CD4-positive, alpha-beta T cell (primary cell): Measurements from ENCODE around the gene DIPK1B. TPM values are rescaled to one million over a fixed set of nuclear protein-coding genes. Genes with fewer than 3 reads are reported as not detected.
A peak's percentile ranks its signal among the peaks of the same experiment; 100 is the strongest.

Experiments used
- ATAC-seq: fragments of 200-7000 bp; cut with Tn5 transposase; one replicate; pipeline ENCODE4 v1.10.0; 2022; ENCODE audit warnings: mild to moderate bottlenecking; ENCODE audit not compliant: poor library complexity
- CTCF ChIA-PET: fragments of 350-600 bp; sonication (Branson Sonifier 250); formaldehyde crosslinking; loops from one replicate; lab custom pipeline; 2021; ENCODE audit warnings: antibody characterized with exemption, inconsistent platforms; lab: Charles Lee
- POLR2A ChIA-PET: fragments of 350-600 bp; sonication (Branson Sonifier 250); formaldehyde crosslinking; loops from one replicate; lab custom pipeline; 2021; ENCODE audit warnings: antibody characterized with exemption, inconsistent platforms; lab: Charles Lee
- DNase-seq, 14 experiments: peaks; one replicate each; pipeline ENCODE4 v3.0.0-alpha.2; 2013 to 2020; ENCODE audit warnings: mixed read lengths in 2 of 14
- H3K27ac ChIP-seq, 2 donors: one replicate each; pipeline versions ENCODE4 v1.5.1 to v1.7.0; 2013; ENCODE audit warnings: low read length in 2 of 2, low read depth in 1 of 2, mild to moderate bottlenecking in 1 of 2
- H3K27me3 ChIP-seq, 2 experiments: 1 replicate in 1 of 2; 2 replicates in 1 of 2; pipeline versions ENCODE4 v1.6.1 to v1.7.0; 2013; ENCODE audit warnings: low read length in 2 of 2, control low read depth in 1 of 2, mild to moderate bottlenecking in 1 of 2, moderate library complexity in 1 of 2; ENCODE audit not compliant: insufficient read depth in 2 of 2, control insufficient read depth in 1 of 2
- H3K36me3 ChIP-seq: one replicate; pipeline ENCODE4 v1.6.1; 2013; ENCODE audit warnings: low read length, control low read depth; ENCODE audit not compliant: insufficient read depth
- H3K4me1 ChIP-seq: one replicate; pipeline ENCODE4 v1.6.1; 2013; ENCODE audit warnings: low read length, control low read depth; ENCODE audit not compliant: insufficient read depth
- H3K4me3 ChIP-seq: one replicate; pipeline ENCODE4 v1.5.1; 2013; ENCODE audit warnings: mild to moderate bottlenecking, low read length, moderate library complexity
- H3K9me3 ChIP-seq, 2 experiments: 1 replicate in 1 of 2; 2 replicates in 1 of 2; pipeline versions ENCODE4 v1.6.1 to v1.7.0; 2013; ENCODE audit warnings: low read length in 2 of 2, mild to moderate bottlenecking in 2 of 2, control low read depth in 1 of 2, moderate library complexity in 1 of 2; ENCODE audit not compliant: control insufficient read depth in 1 of 2, insufficient read depth in 1 of 2
- H3K27ac Mint-ChIP-seq: one replicate; pipeline ENCODE4 v1.8.0; 2020; ENCODE audit warnings: mixed read lengths
- H3K27me3 Mint-ChIP-seq: one replicate; pipeline ENCODE4 v1.8.0; 2021; ENCODE audit warnings: mixed read lengths
- H3K36me3 Mint-ChIP-seq: one replicate; pipeline ENCODE4 v1.8.0; 2021; ENCODE audit warnings: low read depth, mixed read lengths
- H3K4me1 Mint-ChIP-seq: one replicate; pipeline ENCODE4 v1.8.0; 2021; ENCODE audit warnings: low read depth, mixed read lengths
- H3K4me3 Mint-ChIP-seq: one replicate; pipeline ENCODE4 v1.8.0; 2020; ENCODE audit warnings: mild to moderate bottlenecking, mixed read lengths
- H3K9me3 Mint-ChIP-seq: one replicate; pipeline ENCODE4 v1.8.0; 2020; ENCODE audit warnings: mixed read lengths
- intact Hi-C, 2 experiments: fragments of 100-400 bp; cut with DNase I in 1 of 2; cut with micrococcal nuclease in 1 of 2; formaldehyde crosslinking; loops; one replicate each; pipeline versions ENCODE4 v1.15.1 to v1.9.0; 2023 to 2025; cut with DNase I, micrococcal nuclease
- total RNA-seq, 174 experiments: library from RNA in 2 of 174; stranded (reverse) in 2 of 174; gene quantifications; one replicate each; pipeline ENCODE4 v1.2.3 and lab custom pipeline; 2021 to 2026
- TF ChIP-seq, protein P1 (sequence below): fragments of 200-600 bp; IDR thresholded peaks from one replicate; pipeline ENCODE4 v1.8.0; 2022; ENCODE audit warnings: antibody characterized with exemption, mild to moderate bottlenecking

Gene DIPK1B
- total RNA-seq, 2 experiments from 2014 or later, result 0.11 TPM; not detected in 1

DNA sequence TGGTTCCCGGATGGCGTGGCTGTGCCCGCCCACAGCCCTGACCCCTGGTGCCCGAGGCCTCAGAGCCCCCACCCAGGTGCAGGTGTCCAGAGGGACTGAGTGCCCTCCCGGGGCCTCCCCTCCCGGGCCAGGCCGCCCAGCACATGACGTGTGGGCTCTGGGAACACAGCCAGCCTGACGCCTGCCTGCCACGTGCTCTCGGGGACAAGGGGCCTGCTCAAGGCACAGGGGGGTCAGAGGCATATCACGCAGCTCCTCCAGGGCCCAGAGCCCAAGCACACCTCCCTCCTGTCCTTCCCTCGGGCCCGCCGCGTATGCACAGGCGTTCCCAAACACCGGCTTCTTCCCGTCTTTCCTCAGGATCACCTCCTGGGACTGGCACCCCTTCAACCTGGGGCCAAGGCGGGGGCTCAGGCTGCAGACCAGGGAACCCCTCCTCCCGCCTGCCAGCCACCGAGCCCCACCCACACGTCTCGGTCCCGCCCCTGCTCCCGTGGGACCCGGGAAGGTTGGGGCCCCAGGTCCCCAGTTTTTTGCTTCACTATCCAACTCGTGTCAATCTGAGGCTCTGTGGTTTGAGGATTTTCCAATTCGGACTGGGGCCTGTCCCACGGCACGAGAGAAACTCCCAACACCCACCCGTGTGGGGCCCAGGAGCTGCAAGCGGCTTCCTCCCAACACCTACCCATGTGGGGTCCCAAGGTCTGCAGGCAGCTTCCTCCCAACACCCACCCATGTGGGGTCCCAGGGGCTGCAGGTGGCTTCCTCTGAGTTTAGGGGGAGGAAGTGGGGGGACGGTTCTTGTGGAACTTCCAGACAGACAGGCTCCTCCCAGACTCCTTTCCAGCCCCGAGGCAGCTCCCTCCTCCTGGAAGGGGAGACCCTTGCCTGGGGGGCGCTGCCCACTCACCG, 28.9 kb downstream of the DIPK1B start:
- Mint-ChIP-seq H3K9me3 (no peaks in the 10 kb centered on the region), H3K27ac (no peak overlapping the region), H3K4me1 (no peaks in the 10 kb centered on the region), H3K27me3 (peaks cover 4% of the 10 kb centered on the region), H3K4me3 (peak overlapping the region; percentile 63), H3K36me3 (no peaks in the 10 kb centered on the region)
- peaks cover 19% of the 10 kb centered on the region for H3K4me1 ChIP-seq
- TF ChIP-seq, protein P1, sequence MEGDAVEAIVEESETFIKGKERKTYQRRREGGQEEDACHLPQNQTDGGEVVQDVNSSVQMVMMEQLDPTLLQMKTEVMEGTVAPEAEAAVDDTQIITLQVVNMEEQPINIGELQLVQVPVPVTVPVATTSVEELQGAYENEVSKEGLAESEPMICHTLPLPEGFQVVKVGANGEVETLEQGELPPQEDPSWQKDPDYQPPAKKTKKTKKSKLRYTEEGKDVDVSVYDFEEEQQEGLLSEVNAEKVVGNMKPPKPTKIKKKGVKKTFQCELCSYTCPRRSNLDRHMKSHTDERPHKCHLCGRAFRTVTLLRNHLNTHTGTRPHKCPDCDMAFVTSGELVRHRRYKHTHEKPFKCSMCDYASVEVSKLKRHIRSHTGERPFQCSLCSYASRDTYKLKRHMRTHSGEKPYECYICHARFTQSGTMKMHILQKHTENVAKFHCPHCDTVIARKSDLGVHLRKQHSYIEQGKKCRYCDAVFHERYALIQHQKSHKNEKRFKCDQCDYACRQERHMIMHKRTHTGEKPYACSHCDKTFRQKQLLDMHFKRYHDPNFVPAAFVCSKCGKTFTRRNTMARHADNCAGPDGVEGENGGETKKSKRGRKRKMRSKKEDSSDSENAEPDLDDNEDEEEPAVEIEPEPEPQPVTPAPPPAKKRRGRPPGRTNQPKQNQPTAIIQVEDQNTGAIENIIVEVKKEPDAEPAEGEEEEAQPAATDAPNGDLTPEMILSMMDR, result no peak
- H3K27ac ChIP-seq, result no peak overlapping the region
- H3K4me3 ChIP-seq, result peak overlapping the region; percentile 47
- no peak for ATAC-seq
- DNase-seq, result no peak
- CTCF ChIA-PET, result no interaction called here
- intact Hi-C loops, result no loop called here
- peaks cover 0 to 25% of the 10 kb centered on the region in 2 experiments for H3K9me3 ChIP-seq
- H3K27me3 ChIP-seq, result peaks cover 9 to 14% of the 10 kb centered on the region in 2 experiments
- POLR2A ChIA-PET, result interaction anchor here (1.1 to 1.3 kb wide), 2 partner anchors 12 to 13 kb away, joined by 4 to 5 read pairs; no protein-coding TSS in a partner anchor
- no peaks in the 10 kb centered on the region for H3K36me3 ChIP-seq

DNA sequence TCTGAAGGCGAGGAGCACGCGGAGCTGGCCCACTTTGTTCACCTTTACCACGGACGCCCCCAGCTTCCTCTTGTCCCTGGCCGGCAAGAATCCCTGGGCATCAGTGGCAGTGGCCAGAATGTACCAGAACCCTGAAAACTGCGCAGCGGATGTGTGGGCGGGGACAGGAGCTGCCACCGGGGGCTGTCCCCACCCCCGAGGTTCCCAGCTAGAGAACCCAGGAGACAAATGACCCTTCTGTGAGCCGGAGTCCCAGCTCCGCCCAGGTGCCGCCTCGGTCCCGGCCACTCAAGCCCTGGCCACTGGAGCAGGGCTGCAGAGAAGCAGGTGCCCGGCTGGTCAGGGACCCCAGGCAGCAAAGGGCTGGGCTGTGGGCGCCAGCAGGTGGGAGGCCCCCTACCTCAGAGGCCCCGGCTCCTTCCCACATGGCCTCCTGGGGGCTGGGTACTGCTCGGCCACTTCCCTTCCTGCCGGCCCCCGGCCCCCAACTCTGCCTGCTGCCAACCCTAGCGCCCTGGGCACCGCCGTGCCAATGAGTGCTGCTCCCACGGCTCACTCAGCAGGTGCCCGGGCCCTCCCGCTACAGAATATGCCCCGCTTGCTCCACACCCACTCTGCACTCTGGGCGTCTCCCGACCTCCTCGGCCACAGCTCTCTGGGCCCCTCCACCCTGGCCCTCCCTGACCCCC, 29.7 kb downstream of the DIPK1B start:
- Mint-ChIP-seq H3K36me3 (no peaks in the 10 kb centered on the region), H3K27me3 (peaks cover 4% of the 10 kb centered on the region), H3K9me3 (no peaks in the 10 kb centered on the region), H3K4me3 (peak overlapping the region; percentile 63), H3K4me1 (no peaks in the 10 kb centered on the region), H3K27ac (no peak overlapping the region)
- ChIA-PET CTCF (no interaction called here), POLR2A (interaction anchor here (1.1 to 1.3 kb wide), 2 partner anchors 13 to 14 kb away, joined by 4 to 5 read pairs; no protein-coding TSS in a partner anchor)
- intact Hi-C loops, result no loop called here
- Histone ChIP-seq H3K4me3 (peak overlapping the region; percentile 47), H3K36me3 (no peaks in the 10 kb centered on the region), H3K4me1 (peaks cover 19% of the 10 kb centered on the region), H3K9me3 (peaks cover 0 to 25% of the 10 kb centered on the region in 2 experiments), H3K27me3 (peaks cover 9 to 14% of the 10 kb centered on the region in 2 experiments), H3K27ac (no peak overlapping the region)
- TF ChIP-seq, protein P1, result no peak
- peak in 3 of 14 experiments; percentile 25 to 41 (median 34) for DNase-seq
- ATAC-seq, result peak; percentile 24

DNA sequence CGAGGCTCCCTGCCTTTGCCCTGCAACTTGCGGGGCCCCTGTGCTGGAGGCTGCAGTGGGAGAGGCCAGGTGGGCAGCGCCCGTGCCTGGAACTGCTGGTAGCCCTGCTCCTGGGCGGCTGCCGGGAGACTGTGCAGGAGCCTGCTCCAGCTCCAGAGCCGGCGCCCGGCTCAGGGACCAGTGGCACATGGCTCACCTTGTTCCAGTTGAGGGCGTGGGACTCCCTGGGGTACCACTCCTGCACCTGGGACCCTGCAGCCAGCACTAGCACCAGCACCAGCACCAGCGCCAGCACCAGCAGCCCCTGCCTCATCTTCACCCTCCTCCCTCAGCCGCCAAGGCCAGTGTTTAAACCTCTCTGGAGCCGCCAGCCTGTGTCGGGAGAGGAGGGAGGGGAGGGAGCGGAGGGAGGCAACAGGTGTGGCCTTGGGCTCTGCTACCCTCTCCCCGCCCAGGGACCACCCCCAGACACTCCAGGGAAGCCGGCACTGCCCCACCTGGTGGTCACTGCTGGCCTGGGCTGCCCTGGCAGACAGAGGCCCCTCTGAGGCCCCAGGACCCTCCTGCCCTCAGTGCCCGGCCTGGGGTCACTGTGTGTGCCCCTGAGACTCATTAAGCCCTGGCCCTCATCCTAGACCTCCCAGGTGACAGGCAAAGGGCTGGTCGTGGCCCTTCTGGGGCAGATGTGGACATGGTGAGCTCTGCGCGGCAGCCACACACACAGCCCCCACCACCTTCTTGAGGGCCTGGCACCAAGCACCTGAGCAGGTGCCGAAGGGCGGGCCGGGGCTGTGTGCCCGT, 30.4 kb downstream of the DIPK1B start, which contains the start of gene LCN10:
LCN10 (minus strand) TSS at position 350 of the 801 bp plus-strand sequence; CDS start at position 313, 37 bp downstream.
- H3K4me1 ChIP-seq, result peaks cover 19% of the 10 kb centered on the region
- peak within 1 kb of the TSS; percentile 47 for H3K4me3 ChIP-seq
- no peaks in the 10 kb centered on the region for H3K36me3 Mint-ChIP-seq
- peak within 1 kb of the TSS; percentile 63 for H3K4me3 Mint-ChIP-seq
- TF ChIP-seq, protein P1, result no peak
- H3K36me3 ChIP-seq, result no peaks in the 10 kb centered on the region
- ChIA-PET CTCF (no interaction called here), POLR2A (no interaction called here)
- H3K27ac ChIP-seq, result no peak within 1 kb of the TSS
- no peaks in the 10 kb centered on the region for H3K4me1 Mint-ChIP-seq
- no peak within 1 kb of the TSS for H3K27ac Mint-ChIP-seq
- H3K9me3 Mint-ChIP-seq, result no peaks in the 10 kb centered on the region
- peaks cover 9 to 14% of the 10 kb centered on the region in 2 experiments for H3K27me3 ChIP-seq
- ATAC-seq (no peak), DNase-seq (no peak)
- intact Hi-C loops, result no loop called here
- peaks cover 0 to 29% of the 10 kb centered on the region in 2 experiments for H3K9me3 ChIP-seq
- peaks cover 4% of the 10 kb centered on the region for H3K27me3 Mint-ChIP-seq
